ENCODE measurements around the gene PPP1R16B. TPM values are rescaled to one million over a fixed set of nuclear protein-coding genes. Genes with fewer than 3 reads are reported as not detected.

Gene PPP1R16B
- total RNA-seq, 4 donors from 2014 or later: 1.8 to 11.1 (median 7.0) TPM

- intact Hi-C loops (cut with DNase I; ENCODE audit: low total_unique reads): no loop called here
- TF ChIP-seq POLR2A (IDR thresholded peaks at IDR 0.05) (no peak), EP300 (IDR thresholded peaks at IDR 0.05; ENCODE audit: low read depth) (no peak), POLR2AphosphoS5 (IDR thresholded peaks at IDR 0.05) (no peak)
- TF ChIP-seq, protein P1, sequence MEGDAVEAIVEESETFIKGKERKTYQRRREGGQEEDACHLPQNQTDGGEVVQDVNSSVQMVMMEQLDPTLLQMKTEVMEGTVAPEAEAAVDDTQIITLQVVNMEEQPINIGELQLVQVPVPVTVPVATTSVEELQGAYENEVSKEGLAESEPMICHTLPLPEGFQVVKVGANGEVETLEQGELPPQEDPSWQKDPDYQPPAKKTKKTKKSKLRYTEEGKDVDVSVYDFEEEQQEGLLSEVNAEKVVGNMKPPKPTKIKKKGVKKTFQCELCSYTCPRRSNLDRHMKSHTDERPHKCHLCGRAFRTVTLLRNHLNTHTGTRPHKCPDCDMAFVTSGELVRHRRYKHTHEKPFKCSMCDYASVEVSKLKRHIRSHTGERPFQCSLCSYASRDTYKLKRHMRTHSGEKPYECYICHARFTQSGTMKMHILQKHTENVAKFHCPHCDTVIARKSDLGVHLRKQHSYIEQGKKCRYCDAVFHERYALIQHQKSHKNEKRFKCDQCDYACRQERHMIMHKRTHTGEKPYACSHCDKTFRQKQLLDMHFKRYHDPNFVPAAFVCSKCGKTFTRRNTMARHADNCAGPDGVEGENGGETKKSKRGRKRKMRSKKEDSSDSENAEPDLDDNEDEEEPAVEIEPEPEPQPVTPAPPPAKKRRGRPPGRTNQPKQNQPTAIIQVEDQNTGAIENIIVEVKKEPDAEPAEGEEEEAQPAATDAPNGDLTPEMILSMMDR (IDR thresholded peaks at IDR 0.05): no peak
- no peaks in the 10 kb centered on the region for H3K36me3 ChIP-seq
- peaks cover 47% of the 10 kb centered on the region for H3K27me3 ChIP-seq
- H3K9me3 ChIP-seq: no peaks in the 10 kb centered on the region
- 47 to 48% methylated on average over 5 to 6 of the region's 6 CpGs for WGBS, 2 donors (ENCODE audit: low coverage in 1 of 2)
- peaks cover 4 to 24% (median 17%) of the 10 kb centered on the region in 4 donors for H3K4me1 ChIP-seq
- in situ Hi-C loops (cut with MboI; ENCODE audit: low pct_ligation_motif_present in 1 of 4, low pct_unique_long_range_greater_than_20kb in 1 of 4, low sequenced_read_pairs in 3 of 4): loop anchor here in 1 of 4 donors (10.0 kb wide), 1 partner anchor 65 kb away; no protein-coding TSS in a partner anchor
- H3K27ac ChIP-seq: peak overlapping the region in 1 of 4 donors; percentile 25
- no peak for DNase-seq
- H3K4me3 ChIP-seq: no peak overlapping the region
These were observed 4.4 kb downstream of the PPP1R16B start for GRCh38 chr20:38809942-38810341.

DNA sequence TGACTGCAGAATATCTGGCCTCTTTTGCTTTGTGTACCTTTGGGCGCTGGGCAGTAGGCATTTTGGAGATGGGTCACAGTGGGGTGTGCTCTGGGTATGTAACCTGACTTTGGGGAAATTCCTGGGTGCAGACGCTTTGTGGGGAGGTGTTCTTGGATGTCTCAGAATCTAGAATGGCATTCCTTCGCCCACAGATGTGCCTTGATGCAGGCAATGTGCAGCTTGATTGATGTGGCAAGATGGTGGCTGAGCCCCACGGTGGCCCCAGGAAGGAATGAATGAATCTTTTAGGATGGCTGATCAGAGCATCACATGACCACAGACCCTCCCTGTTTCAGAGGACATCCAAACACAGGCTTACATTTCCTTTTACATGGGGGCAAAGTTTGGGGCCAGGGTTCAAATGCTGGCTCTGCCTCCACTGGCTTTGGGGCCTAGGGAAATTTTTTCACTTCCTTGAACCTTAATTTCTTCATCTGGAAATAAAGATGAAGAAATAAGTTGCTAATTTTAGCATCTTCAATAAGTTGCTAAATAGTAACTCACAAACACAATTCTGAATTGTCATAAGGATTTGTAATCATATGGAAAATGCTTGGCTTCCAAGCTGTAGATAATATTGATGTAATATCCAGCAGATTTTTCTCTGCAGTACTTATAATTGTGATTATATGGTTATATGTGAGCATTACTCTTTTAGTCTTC, 5.6 kb downstream of the PPP1R16B start:
- Histone ChIP-seq H3K36me3 (no peaks in the 10 kb centered on the region), H3K4me3 (no peak overlapping the region), H3K4me1 (peaks cover 0 to 14% (median 9%) of the 10 kb centered on the region in 4 donors), H3K27ac (no peak overlapping the region), H3K9me3 (no peaks in the 10 kb centered on the region), H3K27me3 (peaks cover 36% of the 10 kb centered on the region)
- intact Hi-C loops (cut with DNase I; ENCODE audit: low total_unique reads) (no loop called here), in situ Hi-C loops (cut with MboI; ENCODE audit: low pct_ligation_motif_present in 1 of 4, low pct_unique_long_range_greater_than_20kb in 1 of 4, low sequenced_read_pairs in 3 of 4) (no loop called here)
- DNase-seq: no peak
- TF ChIP-seq POLR2AphosphoS5 (IDR thresholded peaks at IDR 0.05): no peak
- TF ChIP-seq POLR2A (IDR thresholded peaks at IDR 0.05): no peak
- no peak for TF ChIP-seq EP300 (IDR thresholded peaks at IDR 0.05; ENCODE audit: low read depth)
- TF ChIP-seq, protein P1 (IDR thresholded peaks at IDR 0.05): no peak
- WGBS, 2 donors (ENCODE audit: low coverage in 1 of 2): 72% methylated on average over 4 of the region's 4 CpGs; no CpG with 5 or more reads in 1 of the 2 donors

- peaks cover 0 to 7% (median 3%) of the 10 kb centered on the region in 4 donors for H3K4me1 ChIP-seq
- in situ Hi-C loops (cut with MboI; ENCODE audit: low pct_ligation_motif_present in 1 of 4, low pct_unique_long_range_greater_than_20kb in 1 of 4, low sequenced_read_pairs in 3 of 4): no loop called here
- 86% methylated on average over 4 of the region's 4 CpGs; no CpG with 5 or more reads in 1 of the 2 donors for WGBS, 2 donors (ENCODE audit: low coverage in 1 of 2)
- no peak overlapping the region for H3K27ac ChIP-seq
- DNase-seq: no peak
- H3K36me3 ChIP-seq: no peaks in the 10 kb centered on the region
- no peaks in the 10 kb centered on the region for H3K9me3 ChIP-seq
- peaks cover 29% of the 10 kb centered on the region for H3K27me3 ChIP-seq
- intact Hi-C loops (cut with DNase I; ENCODE audit: low total_unique reads): no loop called here
- TF ChIP-seq, protein P1 (IDR thresholded peaks at IDR 0.05): no peak
- TF ChIP-seq EP300 (IDR thresholded peaks at IDR 0.05; ENCODE audit: low read depth) (no peak), POLR2AphosphoS5 (IDR thresholded peaks at IDR 0.05) (no peak)
- H3K4me3 ChIP-seq: no peak overlapping the region
These were observed 6.3 kb downstream of the PPP1R16B start for GRCh38 chr20:38811769-38812168.

DNA sequence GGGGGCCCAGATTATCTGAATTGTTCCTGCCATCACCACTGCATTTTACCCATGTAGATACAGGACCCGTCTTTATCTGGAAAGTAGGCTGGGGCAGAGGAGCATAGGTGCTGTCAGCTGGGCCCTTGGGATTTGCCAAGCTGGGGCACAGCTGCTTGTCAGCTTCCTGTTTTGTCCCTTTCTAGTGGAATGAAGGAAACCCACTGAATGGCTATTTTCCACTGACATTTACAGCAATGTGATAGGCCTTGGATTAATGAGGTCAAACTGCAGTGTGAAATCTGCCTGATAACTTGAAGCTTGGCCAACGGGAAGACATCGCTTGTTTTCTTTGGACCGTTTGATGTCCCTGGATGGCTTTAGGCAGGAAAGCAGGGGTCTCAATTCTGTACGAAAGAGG, 6.7 kb downstream of the PPP1R16B start:
- peaks cover 0 to 4% (median 0%) of the 10 kb centered on the region in 4 donors for H3K4me1 ChIP-seq
- in situ Hi-C loops (cut with MboI; ENCODE audit: low pct_ligation_motif_present in 1 of 4, low pct_unique_long_range_greater_than_20kb in 1 of 4, low sequenced_read_pairs in 3 of 4): no loop called here
- H3K27ac ChIP-seq: no peak overlapping the region
- no peaks in the 10 kb centered on the region for H3K36me3 ChIP-seq
- TF ChIP-seq EP300 (IDR thresholded peaks at IDR 0.05; ENCODE audit: low read depth) (no peak), POLR2A (IDR thresholded peaks at IDR 0.05) (no peak), POLR2AphosphoS5 (IDR thresholded peaks at IDR 0.05) (no peak)
- TF ChIP-seq, protein P1 (IDR thresholded peaks at IDR 0.05): no peak
- intact Hi-C loops (cut with DNase I; ENCODE audit: low total_unique reads): no loop called here
- 61 to 68% methylated on average over 4 to 5 of the region's 5 CpGs for WGBS, 2 donors (ENCODE audit: low coverage in 1 of 2)
- H3K9me3 ChIP-seq: no peaks in the 10 kb centered on the region
- no peak overlapping the region for H3K4me3 ChIP-seq
- peaks cover 25% of the 10 kb centered on the region for H3K27me3 ChIP-seq
- no peak for DNase-seq

Data from transverse colon (tissue), 4 donors.